Measurements from ENCODE around the gene AP3B1.

- TF ChIP-seq CTCF (IDR thresholded peaks at IDR 0.05): no peak
- TF ChIP-seq ZFX (IDR thresholded peaks at IDR 0.05; ENCODE audit: borderline replicate concordance): no peak
Measured at GRCh38 chr5:78286290-78286689, 8.2 kb downstream of the AP3B1 start.

Measured in 22Rv1 (cell line).